Parathyroid adenoma (tissue), 2 donors: ENCODE measurements around the gene LYPD8.

ENCODE experiments used
- H2AFZ ChIP-seq: fragments of 300-600 bp; sonication (generic); one replicate; pipeline ENCODE4 v1.7.0; 2017; ENCODE audit warnings: antibody characterized with exemption, mild to moderate bottlenecking
- H3K27ac ChIP-seq: fragments of 300-600 bp; sonication (generic); one replicate; pipeline ENCODE4 v1.7.0; 2017
- H3K27me3 ChIP-seq: fragments of 300-600 bp; sonication (generic); one replicate; pipeline ENCODE4 v1.7.0; 2017; ENCODE audit warnings: low read length; ENCODE audit not compliant: control insufficient read depth, insufficient read depth
- H3K36me3 ChIP-seq: fragments of 300-600 bp; sonication (generic); one replicate; pipeline ENCODE4 v1.7.0; 2017; ENCODE audit warnings: low read length; ENCODE audit not compliant: control insufficient read depth, insufficient read depth
- H3K4me1 ChIP-seq: fragments of 300-600 bp; sonication (generic); one replicate; pipeline ENCODE4 v1.7.0; 2017; ENCODE audit warnings: control low read depth
- H3K4me2 ChIP-seq: fragments of 300-600 bp; sonication (generic); one replicate; pipeline ENCODE4 v1.7.0; 2017; ENCODE audit warnings: low read length
- H3K4me3 ChIP-seq: fragments of 300-600 bp; sonication (generic); one replicate; pipeline ENCODE4 v1.7.0; 2017; ENCODE audit warnings: low read depth, low read length
- H3K79me2 ChIP-seq: fragments of 300-600 bp; sonication (generic); one replicate; pipeline ENCODE4 v1.7.0; 2017; ENCODE audit warnings: control low read depth
- H3K9ac ChIP-seq: fragments of 300-600 bp; sonication (generic); one replicate; pipeline ENCODE4 v1.7.0; 2017; ENCODE audit warnings: mild to moderate bottlenecking
- H3K9me3 ChIP-seq: fragments of 300-600 bp; sonication (generic); one replicate; pipeline ENCODE4 v1.7.0; 2017; ENCODE audit warnings: low read length; ENCODE audit not compliant: control insufficient read depth
- CTCF ChIP-seq: fragments of 300-600 bp; sonication (generic); IDR thresholded peaks from one replicate; pipeline ENCODE4 v1.7.0; 2017; ENCODE audit warnings: antibody characterized with exemption, mild to moderate bottlenecking
- donor health status: primary hyperparathyroidism.

Gene LYPD8

GRCh38 chr1:248775441-248775840, 19.9 kb upstream of the LYPD8 start:
- no peak overlapping the region for H3K27ac ChIP-seq
- H3K9ac ChIP-seq: no peak overlapping the region
- no peak for TF ChIP-seq CTCF

GRCh38 chr1:248759644-248760043, 4.1 kb upstream of the LYPD8 start:
- TF ChIP-seq CTCF: no peak
- H3K4me3 ChIP-seq: no peak overlapping the region

More at GRCh38 chr1:248775441-248775840, 19.9 kb upstream of the LYPD8 start:
- no peak overlapping the region for H3K4me2 ChIP-seq
- no peaks in the 10 kb centered on the region for H3K27me3 ChIP-seq
- H3K4me3 ChIP-seq: no peak overlapping the region
- no peaks in the 10 kb centered on the region for H3K36me3 ChIP-seq
- no peaks in the 10 kb centered on the region for H3K79me2 ChIP-seq
- H3K4me1 ChIP-seq: no peaks in the 10 kb centered on the region
- H3K9me3 ChIP-seq: no peaks in the 10 kb centered on the region
- no peak overlapping the region for H2AFZ ChIP-seq

DNA sequence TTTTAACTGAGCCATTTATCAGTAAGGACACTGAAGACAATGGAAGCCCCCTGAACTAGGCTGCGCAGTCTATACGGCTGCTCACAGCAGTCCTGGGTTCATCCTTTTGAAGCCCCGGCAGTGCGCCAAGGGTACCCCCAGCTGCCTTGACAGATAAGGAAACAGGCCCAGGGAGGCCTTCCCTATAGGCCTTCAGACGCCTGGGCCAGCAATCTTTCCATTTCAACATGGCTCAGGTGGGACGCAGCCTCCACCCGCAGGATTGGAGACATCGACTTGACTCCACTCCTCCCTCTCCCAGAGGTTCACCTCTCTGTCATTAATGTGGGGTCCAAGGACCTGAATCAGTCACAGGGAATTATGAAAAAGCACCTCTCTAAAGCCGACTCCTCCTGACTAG, 2.8 kb upstream of the LYPD8 start:
- no peaks in the 10 kb centered on the region for H3K27me3 ChIP-seq
- no peak overlapping the region for H3K27ac ChIP-seq
- H2AFZ ChIP-seq: no peak overlapping the region
- H3K9me3 ChIP-seq: no peaks in the 10 kb centered on the region
- H3K79me2 ChIP-seq: no peaks in the 10 kb centered on the region
- TF ChIP-seq CTCF: no peak
- H3K4me1 ChIP-seq: no peaks in the 10 kb centered on the region
- H3K9ac ChIP-seq: no peak overlapping the region
- no peak overlapping the region for H3K4me2 ChIP-seq
- H3K36me3 ChIP-seq: no peaks in the 10 kb centered on the region
- no peak overlapping the region for H3K4me3 ChIP-seq

More at GRCh38 chr1:248759644-248760043, 4.1 kb upstream of the LYPD8 start:
- Histone ChIP-seq H3K36me3 (no peaks in the 10 kb centered on the region), H3K27ac (no peak overlapping the region), H3K4me2 (no peak overlapping the region), H3K9ac (no peak overlapping the region), H3K79me2 (no peaks in the 10 kb centered on the region), H3K27me3 (no peaks in the 10 kb centered on the region), H2AFZ (no peak overlapping the region), H3K9me3 (no peaks in the 10 kb centered on the region), H3K4me1 (no peaks in the 10 kb centered on the region)

- no peak overlapping the region for H3K4me3 ChIP-seq
- H3K36me3 ChIP-seq: no peaks in the 10 kb centered on the region
- H2AFZ ChIP-seq: no peak overlapping the region
- H3K9me3 ChIP-seq: no peaks in the 10 kb centered on the region
- H3K27ac ChIP-seq: no peak overlapping the region
- H3K27me3 ChIP-seq: no peaks in the 10 kb centered on the region
- H3K4me2 ChIP-seq: no peak overlapping the region
- H3K4me1 ChIP-seq: no peaks in the 10 kb centered on the region
- no peak overlapping the region for H3K9ac ChIP-seq
- TF ChIP-seq CTCF: no peak
- no peaks in the 10 kb centered on the region for H3K79me2 ChIP-seq
Observed at GRCh38 chr1:248757784-248758195, 2.2 kb upstream of the LYPD8 start.

DNA sequence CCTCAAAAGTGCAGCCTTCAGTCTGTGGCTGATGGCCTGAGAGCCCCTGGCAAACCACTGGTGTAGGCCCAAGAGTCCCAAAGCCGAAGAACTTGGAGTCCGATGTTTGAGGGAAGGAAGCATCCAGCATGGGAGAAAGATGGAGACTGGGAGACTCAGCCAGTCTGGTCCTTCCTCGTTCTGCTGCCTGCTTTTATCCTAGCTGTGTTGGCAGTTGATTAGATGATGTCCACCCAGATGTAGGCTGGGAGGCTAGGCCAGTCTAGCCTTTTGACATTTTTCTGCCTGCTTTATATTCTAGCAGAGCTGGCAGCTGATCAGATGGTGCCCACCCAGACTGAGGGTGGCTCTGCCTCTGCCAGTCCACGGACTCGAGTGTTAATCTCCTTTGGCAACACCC, 1.1 kb upstream of the LYPD8 start:
- no peaks in the 10 kb centered on the region for H3K27me3 ChIP-seq
- no peak overlapping the region for H3K27ac ChIP-seq
- no peak overlapping the region for H3K4me3 ChIP-seq
- no peak overlapping the region for H3K9ac ChIP-seq
- H3K9me3 ChIP-seq: no peaks in the 10 kb centered on the region
- H3K79me2 ChIP-seq: no peaks in the 10 kb centered on the region
- no peaks in the 10 kb centered on the region for H3K36me3 ChIP-seq
- no peak for TF ChIP-seq CTCF
- H3K4me1 ChIP-seq: no peaks in the 10 kb centered on the region
- no peak overlapping the region for H3K4me2 ChIP-seq
- H2AFZ ChIP-seq: no peak overlapping the region
